Body of pancreas (tissue), 4 donors: Measurements from ENCODE around the gene COL6A1. TPM values are rescaled to one million over a fixed set of nuclear protein-coding genes. Genes with fewer than 3 reads are reported as not detected.
A peak's percentile ranks its signal among the peaks of the same experiment; 100 is the strongest.

ENCODE experiments used
- ATAC-seq: fragments of 150-250 bp; one replicate; pipeline ENCODE4 v1.9.1; 2016
- DNase-seq, 4 donors: peaks; one replicate each; pipeline ENCODE4 v3.0.0-alpha.2; 2019
- H3K27ac ChIP-seq, 4 donors: fragments of 200-600 bp; sonication (generic); 1 replicate in 3 of 4; 2 replicates in 1 of 4; pipeline versions ENCODE4 v1.5.1 to v1.6.1; 2016 to 2019; ENCODE audit warnings: mild to moderate bottlenecking in 1 of 4, mixed read lengths in 1 of 4, moderate library complexity in 1 of 4
- H3K27me3 ChIP-seq, 2 donors: fragments of 200-600 bp; sonication (generic); one replicate each; pipeline ENCODE4 v1.6.0; 2016; ENCODE audit warnings: mild to moderate bottlenecking in 1 of 2
- H3K36me3 ChIP-seq, 2 donors: fragments of 200-600 bp; sonication (generic); replicated peaks in 1 of 2; 2 replicates each; pipeline ENCODE4 v1.5.1; 2016; ENCODE audit warnings: low read depth in 2 of 2; ENCODE audit not compliant: insufficient read depth in 1 of 2
- H3K4me1 ChIP-seq: fragments of 200-600 bp; sonication (generic); one replicate; pipeline ENCODE4 v1.6.0; 2016
- H3K4me3 ChIP-seq, 2 donors: fragments of 200-600 bp; sonication (generic); 1 replicate in 1 of 2; 2 replicates in 1 of 2; pipeline ENCODE4 v1.5.1; 2016 to 2019
- H3K9me3 ChIP-seq, 3 donors: fragments of 200-600 bp; sonication (generic); 1 replicate in 2 of 3; 2 replicates in 1 of 3; pipeline ENCODE4 v1.5.1; 2016
- CTCF ChIP-seq, 7 experiments: fragments of 450-650 bp in 4 of 7; fragments of 200-600 bp in 3 of 7; sonication (generic) in 3 of 7; IDR thresholded peaks; one replicate each; pipeline ENCODE4 v1.5.1; 2016 to 2019; ENCODE audit warnings: antibody characterized with exemption in 7 of 7
- POLR2A ChIP-seq, 3 donors: fragments of 450-650 bp; IDR thresholded peaks; one replicate each; pipeline ENCODE4 v1.6.1; 2016; ENCODE audit warnings: antibody characterized with exemption in 3 of 3, mild to moderate bottlenecking in 2 of 3
- WGBS, 2 donors: methylation state at CpG; one replicate each; pipeline ENCODE4 v1.1.5; 2017; 5-methylcytosine and 5-hydroxymethylcytosine counted together
- intact Hi-C: fragments of 100-400 bp; cut with DNase I; formaldehyde crosslinking; loops from one replicate; pipeline ENCODE4 v1.15.1; 2023
- total RNA-seq, 2 donors: library from RNA; depleted of rRNA; stranded (reverse); fragments of >200 nt; gene quantifications; one replicate each; pipeline ENCODE4 v1.1.0, GENCODE V29; 2016

The COL6A1 gene
- total RNA-seq, 2 donors from 2014 or later: 112 to 314 TPM

- no peak for ATAC-seq
- Histone ChIP-seq H3K36me3 (no peaks in the 10 kb centered on the region), H3K27ac (peak overlapping the region in 3 of 4 donors; percentile 37 to 63 (median 59)), H3K4me3 (no peak overlapping the region), H3K4me1 (peaks cover 24% of the 10 kb centered on the region), H3K9me3 (no peaks in the 10 kb centered on the region), H3K27me3 (no peaks in the 10 kb centered on the region)
- intact Hi-C loops: no loop called here
- DNase-seq: no peak
- TF ChIP-seq POLR2A (IDR thresholded peaks at IDR 0.05) (no peak), CTCF (IDR thresholded peaks at IDR 0.05) (no peak)
Observed at GRCh38 chr21:45980697-45981096, 873 bp upstream of the COL6A1 start.

GRCh38 chr21:45982092-45982757 is 655 bp downstream of the COL6A1 start:
- ATAC-seq: peak; percentile 45
- H3K27ac ChIP-seq: peak overlapping the region in 3 of 4 donors; percentile 29 to 55 (median 43)
- H3K27me3 ChIP-seq: no peaks in the 10 kb centered on the region
- peak overlapping the region; percentile 54 to 58 for H3K4me3 ChIP-seq
- intact Hi-C loops: no loop called here
- no peaks in the 10 kb centered on the region for H3K9me3 ChIP-seq
- 0 to 10% methylated on average over 11 to 40 of the region's 45 CpGs for WGBS, 2 donors
- TF ChIP-seq POLR2A (IDR thresholded peaks at IDR 0.05): no peak
- no peak for TF ChIP-seq CTCF (IDR thresholded peaks at IDR 0.05)
- peak in 2 of 4 donors; percentile 24 to 39 for DNase-seq
- no peaks in the 10 kb centered on the region for H3K36me3 ChIP-seq
- peaks cover 24% of the 10 kb centered on the region for H3K4me1 ChIP-seq

- H3K4me3 ChIP-seq: no peak overlapping the region
- H3K4me1 ChIP-seq: peaks cover 24% of the 10 kb centered on the region
- no peaks in the 10 kb centered on the region for H3K9me3 ChIP-seq
- intact Hi-C loops: no loop called here
- 73% methylated on average over 44 of the region's 45 CpGs; no CpG with 5 or more reads in 1 of the 2 donors for WGBS, 2 donors
- TF ChIP-seq CTCF (IDR thresholded peaks at IDR 0.05): no peak
- no peak for TF ChIP-seq POLR2A (IDR thresholded peaks at IDR 0.05)
- peak in 2 of 4 donors; percentile 15 for DNase-seq
- no peaks in the 10 kb centered on the region for H3K27me3 ChIP-seq
- H3K36me3 ChIP-seq: no peaks in the 10 kb centered on the region
- peak overlapping the region in 1 of 4 donors; percentile 43 for H3K27ac ChIP-seq
- no peak for ATAC-seq
Observed at GRCh38 chr21:45982758-45983648, 1.4 kb downstream of the COL6A1 start.

- TF ChIP-seq POLR2A (IDR thresholded peaks at IDR 0.05): no peak
- no peak for TF ChIP-seq CTCF (IDR thresholded peaks at IDR 0.05)
- peaks cover 24% of the 10 kb centered on the region for H3K4me1 ChIP-seq
- no peaks in the 10 kb centered on the region for H3K9me3 ChIP-seq
- 87 to 100% methylated on average over 4 to 12 of the region's 13 CpGs for WGBS, 2 donors
- intact Hi-C loops: no loop called here
- H3K36me3 ChIP-seq: no peaks in the 10 kb centered on the region
- H3K4me3 ChIP-seq: no peak overlapping the region
- DNase-seq: peak in 2 of 4 donors; percentile 5 to 12
- ATAC-seq: no peak
- no peak overlapping the region for H3K27ac ChIP-seq
- H3K27me3 ChIP-seq: no peaks in the 10 kb centered on the region
Observed at GRCh38 chr21:45983649-45983965, 2.0 kb downstream of the COL6A1 start.
